Measurements from ENCODE around the gene RELN.

DNA sequence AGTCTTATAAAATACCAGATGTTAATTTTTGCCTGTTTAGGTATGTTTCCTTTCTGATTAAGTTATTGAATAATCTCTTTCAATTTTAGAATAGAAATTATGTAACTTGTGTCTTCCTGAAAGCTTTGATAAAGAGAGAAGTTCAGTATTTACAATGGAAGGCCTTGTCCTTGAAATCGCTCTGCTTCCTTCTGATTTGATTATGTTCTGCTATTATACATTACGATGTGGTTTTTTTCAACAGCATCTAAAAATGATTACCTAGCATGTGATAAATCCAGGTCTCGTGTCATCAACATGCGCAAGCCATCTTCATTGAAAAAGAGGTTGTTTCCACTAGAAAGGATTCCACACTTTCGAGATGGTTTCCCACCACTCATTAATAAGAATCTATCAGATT is 447.0 kb downstream of the RELN start:
- TF ChIP-seq, protein P1, sequence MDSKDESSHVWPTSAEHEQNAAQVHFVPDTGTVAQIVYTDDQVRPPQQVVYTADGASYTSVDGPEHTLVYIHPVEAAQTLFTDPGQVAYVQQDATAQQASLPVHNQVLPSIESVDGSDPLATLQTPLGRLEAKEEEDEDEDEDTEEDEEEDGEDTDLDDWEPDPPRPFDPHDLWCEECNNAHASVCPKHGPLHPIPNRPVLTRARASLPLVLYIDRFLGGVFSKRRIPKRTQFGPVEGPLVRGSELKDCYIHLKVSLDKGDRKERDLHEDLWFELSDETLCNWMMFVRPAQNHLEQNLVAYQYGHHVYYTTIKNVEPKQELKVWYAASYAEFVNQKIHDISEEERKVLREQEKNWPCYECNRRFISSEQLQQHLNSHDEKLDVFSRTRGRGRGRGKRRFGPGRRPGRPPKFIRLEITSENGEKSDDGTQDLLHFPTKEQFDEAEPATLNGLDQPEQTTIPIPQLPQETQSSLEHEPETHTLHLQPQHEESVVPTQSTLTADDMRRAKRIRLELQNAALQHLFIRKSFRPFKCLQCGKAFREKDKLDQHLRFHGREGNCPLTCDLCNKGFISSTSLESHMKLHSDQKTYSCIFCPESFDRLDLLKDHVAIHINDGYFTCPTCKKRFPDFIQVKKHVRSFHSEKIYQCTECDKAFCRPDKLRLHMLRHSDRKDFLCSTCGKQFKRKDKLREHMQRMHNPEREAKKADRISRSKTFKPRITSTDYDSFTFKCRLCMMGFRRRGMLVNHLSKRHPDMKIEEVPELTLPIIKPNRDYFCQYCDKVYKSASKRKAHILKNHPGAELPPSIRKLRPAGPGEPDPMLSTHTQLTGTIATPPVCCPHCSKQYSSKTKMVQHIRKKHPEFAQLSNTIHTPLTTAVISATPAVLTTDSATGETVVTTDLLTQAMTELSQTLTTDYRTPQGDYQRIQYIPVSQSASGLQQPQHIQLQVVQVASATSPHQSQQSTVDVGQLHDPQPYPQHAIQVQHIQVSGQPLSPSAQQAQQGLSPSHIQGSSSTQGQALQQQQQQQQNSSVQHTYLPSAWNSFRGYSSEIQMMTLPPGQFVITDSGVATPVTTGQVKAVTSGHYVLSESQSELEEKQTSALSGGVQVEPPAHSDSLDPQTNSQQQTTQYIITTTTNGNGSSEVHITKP (tag by site-specific recombination; IDR thresholded peaks at IDR 0.05) = no peak
- TF ChIP-seq, protein P2, sequence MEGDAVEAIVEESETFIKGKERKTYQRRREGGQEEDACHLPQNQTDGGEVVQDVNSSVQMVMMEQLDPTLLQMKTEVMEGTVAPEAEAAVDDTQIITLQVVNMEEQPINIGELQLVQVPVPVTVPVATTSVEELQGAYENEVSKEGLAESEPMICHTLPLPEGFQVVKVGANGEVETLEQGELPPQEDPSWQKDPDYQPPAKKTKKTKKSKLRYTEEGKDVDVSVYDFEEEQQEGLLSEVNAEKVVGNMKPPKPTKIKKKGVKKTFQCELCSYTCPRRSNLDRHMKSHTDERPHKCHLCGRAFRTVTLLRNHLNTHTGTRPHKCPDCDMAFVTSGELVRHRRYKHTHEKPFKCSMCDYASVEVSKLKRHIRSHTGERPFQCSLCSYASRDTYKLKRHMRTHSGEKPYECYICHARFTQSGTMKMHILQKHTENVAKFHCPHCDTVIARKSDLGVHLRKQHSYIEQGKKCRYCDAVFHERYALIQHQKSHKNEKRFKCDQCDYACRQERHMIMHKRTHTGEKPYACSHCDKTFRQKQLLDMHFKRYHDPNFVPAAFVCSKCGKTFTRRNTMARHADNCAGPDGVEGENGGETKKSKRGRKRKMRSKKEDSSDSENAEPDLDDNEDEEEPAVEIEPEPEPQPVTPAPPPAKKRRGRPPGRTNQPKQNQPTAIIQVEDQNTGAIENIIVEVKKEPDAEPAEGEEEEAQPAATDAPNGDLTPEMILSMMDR (tag by site-specific recombination; IDR thresholded peaks at IDR 0.05) = no peak
- TF ChIP-seq ZNF423 (tag by site-specific recombination; IDR thresholded peaks at IDR 0.05) (no peak), TCF7L2 (IDR thresholded peaks at IDR 0.05; ENCODE audit: borderline replicate concordance, low read depth, low read length) (no peak), ZBTB7A (tag by site-specific recombination; IDR thresholded peaks at IDR 0.05; ENCODE audit: low read depth) (no peak), ZSCAN16 (tag by site-specific recombination; IDR thresholded peaks at IDR 0.05) (no peak), ZNF555 (tag by site-specific recombination; conservative IDR thresholded peaks at IDR 0.05) (no peak), KLF9 (tag by site-specific recombination; IDR thresholded peaks at IDR 0.05; ENCODE audit: low read depth) (no peak), ZNF529 (tag by site-specific recombination; IDR thresholded peaks at IDR 0.05; ENCODE audit: insufficient replicate concordance) (no peak)

All from HEK293 (cell line).